Retina (tissue), 1 donor: ENCODE data around the gene LSM12.
"Not testable (repeated sequence)": the region's sequence is repeated elsewhere in the genome, so short reads cannot be mapped to it uniquely, and the experiment has no call there.

Source experiments
- DNase-seq: peaks from one replicate; pipeline ENCODE4 v3.0.0-alpha.2; 2016

Gene LSM12

GRCh38 chr17:44034688-44035087, 31.8 kb downstream of the LSM12 start:
- not testable (repeated sequence) for DNase-seq

GRCh38 chr17:44033861-44034408, 32.5 kb downstream of the LSM12 start:
- no peak for DNase-seq

DNA sequence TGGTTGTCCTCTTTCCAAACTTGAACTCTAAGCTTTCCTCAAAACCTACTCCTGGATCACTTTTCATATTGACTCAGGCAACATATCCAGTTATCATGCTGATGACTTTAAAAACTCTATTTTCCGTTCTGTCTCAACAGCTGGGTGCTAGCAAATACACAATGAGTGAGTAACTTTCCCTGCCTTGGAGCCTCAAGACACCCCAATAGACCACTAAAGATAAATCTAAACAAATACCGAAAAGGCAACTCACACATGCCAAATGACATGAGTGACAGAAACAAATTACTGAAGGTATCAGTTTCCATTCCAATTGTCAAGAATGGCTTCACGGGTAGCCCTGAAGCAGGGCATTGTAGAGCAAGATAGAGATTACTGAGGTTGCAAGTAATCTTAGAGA, 36.0 kb downstream of the LSM12 start:
- no peak for DNase-seq

GRCh38 chr17:44029736-44030135, 36.7 kb downstream of the LSM12 start:
- no peak for DNase-seq

- no peak for DNase-seq
Measured at GRCh38 chr17:44024853-44025252, 41.6 kb downstream of the LSM12 start.

DNA sequence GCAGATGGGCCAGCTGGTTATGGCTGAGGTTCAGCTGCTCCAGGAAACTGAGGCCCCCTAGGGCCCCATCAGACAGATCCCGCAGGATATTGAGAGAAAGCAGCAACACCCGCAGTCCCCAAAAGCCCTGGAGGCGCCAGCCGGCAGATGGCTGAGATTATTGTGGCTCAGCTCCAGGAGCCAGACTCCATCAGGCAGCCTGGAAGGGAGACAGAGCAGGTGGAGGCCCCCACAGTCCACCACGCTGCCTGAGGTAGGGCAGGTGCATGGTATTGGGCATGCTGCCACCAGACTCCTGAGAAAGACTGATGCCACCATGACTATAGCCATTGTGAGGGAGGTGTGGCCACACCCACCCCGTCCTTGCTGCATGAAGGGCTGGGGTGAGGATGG, 42.2 kb downstream of the LSM12 start:
- DNase-seq = no peak

- no peak for DNase-seq
Measured at GRCh38 chr17:44023545-44024270, 42.8 kb downstream of the LSM12 start.

DNA sequence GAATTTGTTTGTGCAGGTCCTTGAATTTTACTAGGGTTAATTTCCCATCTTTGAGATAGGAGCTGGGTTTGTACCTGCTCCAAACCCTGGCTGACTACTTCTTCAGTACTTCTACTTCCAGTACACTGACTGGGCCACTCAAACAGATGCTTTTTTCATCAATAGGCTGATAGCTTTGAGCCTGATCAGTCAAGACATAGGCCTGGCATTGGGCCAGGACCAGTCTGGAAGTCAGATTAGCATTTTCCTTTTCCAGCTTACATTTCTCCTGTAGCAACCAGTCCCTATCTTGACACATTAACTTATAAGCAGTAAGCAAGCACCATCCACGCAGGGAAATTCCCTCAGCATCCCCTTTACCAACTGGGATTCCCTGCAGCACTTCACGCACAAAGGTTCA, 44.2 kb downstream of the LSM12 start:
- no peak for DNase-seq

DNA sequence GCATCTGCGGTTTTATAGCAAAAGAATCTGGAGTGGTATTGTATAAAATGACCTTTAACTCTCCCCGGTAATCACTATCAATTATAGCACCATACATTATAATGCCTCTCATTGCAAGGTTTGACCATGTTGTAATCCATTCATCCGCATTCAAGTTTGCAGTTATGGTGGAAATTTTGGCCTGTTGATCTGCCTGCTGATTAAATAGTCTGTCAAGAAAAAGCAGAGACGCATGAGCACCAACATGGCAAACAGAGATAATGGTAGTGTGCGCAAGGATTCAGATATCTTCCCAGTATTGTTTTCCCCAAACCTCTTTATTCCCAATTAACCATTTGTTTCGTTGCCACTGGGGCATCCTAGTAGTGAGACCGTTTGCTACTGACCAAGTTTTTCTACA, 45.2 kb downstream of the LSM12 start:
- not testable (repeated sequence) for DNase-seq

DNA sequence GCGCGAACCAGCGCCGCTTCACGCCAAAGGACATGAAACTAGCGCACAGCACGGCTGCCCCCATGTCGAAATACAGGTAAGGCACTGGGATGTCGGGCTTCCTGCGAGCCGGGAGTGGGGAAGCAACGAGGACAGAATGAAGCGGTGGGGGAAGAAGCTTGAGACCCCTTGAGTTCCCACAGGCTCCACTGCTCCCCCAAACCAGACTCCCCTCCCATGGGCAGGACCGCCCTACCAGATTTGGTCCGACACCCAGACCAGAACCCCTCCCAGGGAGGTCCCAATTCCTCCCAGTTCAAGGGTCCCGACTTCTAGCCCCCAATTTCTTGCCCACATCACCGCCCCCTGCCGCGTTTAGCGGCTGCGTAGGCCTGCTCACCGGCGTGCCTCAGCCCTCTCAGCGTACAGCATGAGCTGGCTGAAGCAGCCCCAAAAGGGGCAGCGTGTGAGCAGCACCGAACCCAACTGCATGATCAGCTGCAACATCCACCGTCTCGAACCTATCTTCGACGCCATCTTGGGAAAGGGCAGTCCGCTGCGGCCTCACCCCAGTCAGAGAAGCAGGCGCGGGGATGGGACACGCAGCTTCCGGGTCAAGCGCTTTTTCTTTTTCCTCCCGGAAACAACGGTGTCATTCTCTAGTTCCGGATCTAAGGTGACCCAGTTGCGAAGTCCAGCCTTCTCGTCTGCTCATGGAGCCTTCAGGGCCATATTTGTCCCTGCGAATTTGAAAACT, 51.9 kb downstream of the LSM12 start, which contains the start of gene TMEM101:
Gene TMEM101 (minus strand): TSS at position 527 of the 736 bp plus-strand sequence. CDS start 11 bp downstream, at position 516.
- DNase-seq = peak; percentile 91

DNA sequence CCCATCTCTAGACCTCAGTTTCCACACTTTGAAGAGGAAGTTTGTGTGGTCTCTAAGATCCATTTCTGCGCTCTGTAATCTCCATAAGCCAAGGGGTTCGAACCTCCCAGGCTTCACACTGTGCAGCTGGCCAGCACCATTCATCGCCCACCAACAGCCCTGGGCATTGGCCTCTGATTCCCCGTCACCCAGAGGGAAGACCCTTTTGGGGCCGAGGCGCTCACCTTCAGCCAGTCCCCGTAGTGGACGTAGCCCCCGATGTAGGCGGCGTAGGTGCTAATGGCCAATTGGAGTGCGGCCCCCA, 52.4 kb downstream of the LSM12 start:
- DNase-seq = no peak

DNA sequence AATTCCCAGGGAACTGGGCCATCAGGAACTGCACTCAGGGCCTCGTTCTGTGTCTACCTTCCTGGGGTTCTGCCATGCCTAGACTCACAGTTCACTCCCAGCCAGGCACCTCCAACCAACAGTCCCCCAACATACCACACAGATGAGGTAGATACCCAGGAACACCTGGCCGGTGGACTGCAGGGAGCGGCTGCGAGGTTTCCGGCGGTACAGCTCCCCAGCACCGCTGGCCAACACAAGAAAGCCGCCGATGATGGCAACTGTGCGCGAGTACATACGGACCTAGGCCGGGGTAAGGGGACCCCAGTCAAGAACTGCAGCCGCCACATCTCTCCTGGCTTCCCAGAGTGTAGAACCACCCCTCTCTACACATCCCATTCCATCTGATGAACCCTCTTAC, 53.6 kb downstream of the LSM12 start:
- DNase-seq = no peak

DNA sequence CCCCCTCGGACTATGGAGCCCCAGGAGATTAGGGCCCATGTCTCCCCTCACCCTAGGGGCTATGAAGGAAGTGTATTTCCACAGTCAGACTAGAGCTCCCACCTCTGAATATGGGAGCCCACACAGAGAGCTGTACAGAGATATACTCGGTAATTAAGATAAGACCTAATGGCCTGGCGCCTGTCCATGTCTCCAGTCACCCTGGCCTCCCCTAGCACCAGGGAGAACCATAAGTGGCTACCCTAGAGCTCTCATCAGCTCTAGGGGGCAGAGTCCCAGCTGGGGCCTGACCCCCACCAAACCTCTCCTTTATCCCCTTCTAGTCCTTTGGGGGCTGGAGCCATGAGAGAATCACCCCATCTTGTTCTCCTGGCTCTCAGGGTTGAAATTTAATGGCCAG, 54.1 kb downstream of the LSM12 start:
- DNase-seq = no peak

DNA sequence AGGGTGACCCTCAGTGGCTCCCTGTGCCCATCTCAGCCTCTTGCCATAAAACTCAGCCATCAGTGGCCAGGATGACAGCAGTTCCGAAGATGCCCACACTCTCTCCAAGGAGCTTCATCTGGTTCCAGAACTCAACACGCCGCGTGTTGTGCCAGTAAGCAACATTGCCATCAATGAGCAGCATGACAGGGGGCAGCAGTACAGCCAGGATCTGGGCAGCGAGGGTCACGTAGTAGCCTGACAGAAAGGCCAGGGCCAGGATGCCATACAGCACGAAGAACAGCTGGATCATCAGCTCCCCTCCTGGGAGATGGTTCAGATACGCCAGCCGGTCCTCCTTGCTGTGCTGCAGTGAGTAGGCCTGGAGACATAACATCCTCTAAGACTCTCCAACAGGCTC, 54.6 kb downstream of the LSM12 start:
- no peak for DNase-seq

GRCh38 chr17:44010966-44011647, 55.4 kb downstream of the LSM12 start:
- DNase-seq = no peak

GRCh38 chr17:44008205-44008909, 58.1 kb downstream of the LSM12 start:
- no peak for DNase-seq

DNA sequence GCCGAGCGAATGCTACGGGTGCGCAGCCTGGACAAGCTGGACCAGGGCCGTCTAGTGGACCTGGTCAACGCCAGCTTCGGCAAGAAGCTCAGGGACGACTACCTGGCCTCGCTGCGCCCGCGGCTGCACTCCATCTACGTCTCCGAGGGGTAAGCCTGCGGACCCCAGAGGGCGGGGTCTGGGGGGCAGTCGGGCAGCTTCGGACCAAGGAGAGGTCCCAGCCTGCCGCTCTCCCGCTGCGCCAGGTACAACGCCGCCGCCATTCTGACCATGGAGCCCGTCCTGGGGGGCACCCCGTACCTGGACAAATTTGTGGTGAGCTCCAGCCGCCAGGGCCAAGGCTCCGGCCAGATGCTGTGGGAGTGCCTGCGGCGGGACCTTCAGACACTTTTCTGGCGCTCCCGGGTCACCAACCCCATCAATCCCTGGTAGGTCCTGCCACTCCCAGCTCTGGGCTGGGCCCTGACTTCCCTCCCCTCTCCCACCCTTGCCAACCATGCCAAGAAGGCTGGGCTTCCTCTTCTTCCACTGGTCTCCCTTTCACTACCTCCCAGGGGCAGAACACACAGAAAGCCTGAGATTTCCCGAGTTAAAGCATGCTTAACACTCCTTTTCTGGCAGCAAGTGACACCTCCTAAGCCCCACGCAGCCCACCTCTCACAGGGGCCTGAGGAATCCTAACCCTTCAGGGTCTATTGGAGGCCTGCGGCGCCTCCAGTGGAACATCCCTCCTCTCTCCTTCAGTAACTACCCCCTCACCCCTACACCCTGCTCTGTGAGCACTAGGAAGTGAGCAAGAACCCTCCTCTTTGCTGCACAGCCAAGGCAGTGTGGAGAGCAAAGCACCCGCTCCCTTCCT, 58.9 kb downstream of the LSM12 start:
- DNase-seq = no peak

DNA sequence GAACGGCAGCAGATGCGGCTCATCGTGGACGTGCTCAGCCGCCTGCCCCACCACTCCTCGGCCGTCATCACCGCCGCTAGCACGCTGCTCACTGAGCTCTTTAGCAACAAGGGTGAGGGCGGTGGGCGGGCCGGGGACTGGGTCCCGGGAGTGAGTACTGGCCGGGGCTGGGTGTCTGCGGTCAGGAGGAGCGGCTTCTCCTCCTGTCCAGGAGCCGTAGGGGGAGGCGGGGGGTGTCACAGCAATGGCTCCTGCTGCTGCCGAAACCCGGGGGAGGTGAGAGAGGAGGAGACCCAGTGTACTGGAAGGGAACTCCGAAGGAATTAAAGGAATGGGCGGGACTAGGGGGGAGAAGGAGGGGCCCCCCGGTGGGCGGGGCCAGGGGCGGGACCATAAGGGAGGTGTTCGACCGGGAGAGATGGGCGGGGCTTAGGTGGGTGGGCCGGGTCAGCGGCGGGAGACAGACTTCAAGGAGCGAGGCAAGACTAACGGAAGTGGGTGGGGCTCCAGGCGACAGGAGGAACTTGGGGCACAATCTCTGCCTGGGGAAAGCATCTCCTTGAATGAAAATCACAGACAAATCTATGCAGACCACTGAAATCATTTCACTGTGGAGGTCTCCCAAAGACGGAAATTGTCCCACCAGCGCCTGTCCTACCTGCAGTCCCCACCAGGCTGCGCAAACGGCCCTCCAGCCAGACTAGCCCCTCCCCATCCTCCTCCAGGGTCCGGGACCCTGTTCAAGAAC, 59.7 kb downstream of the LSM12 start:
- DNase-seq = peak; percentile 93

GRCh38 chr17:44006272-44006597, 60.2 kb downstream of the LSM12 start:
- peak; percentile 75 for DNase-seq

GRCh38 chr17:44005527-44006271, 60.8 kb downstream of the LSM12 start:
- DNase-seq = no peak
